K562 (cell line): ENCODE measurements around the gene SLC2A10. TPM values are rescaled to one million over a fixed set of nuclear protein-coding genes. Genes with fewer than 3 reads are reported as not detected.

Experiments used
- HDAC6 ChIP-seq: IDR thresholded peaks from 2 replicates; pipeline ENCODE4 v1.6.1; 2012; ENCODE audit warnings: low read depth, mild to moderate bottlenecking, control low read depth, inconsistent platforms, low read length, moderate library complexity
- HNRNPLL ChIP-seq: fragments of 200-400 bp; formaldehyde crosslinking; IDR thresholded peaks from 2 replicates; pipeline ENCODE4 v1.6.1; 2017; ENCODE audit warnings: low read length, low read depth, mild to moderate bottlenecking; ENCODE audit not compliant: poor library complexity, severe bottlenecking
- ILF3 ChIP-seq: fragments of 450-650 bp; IDR thresholded peaks from 2 replicates; pipeline ENCODE4 v1.6.1; 2018; ENCODE audit warnings: antibody characterized with exemption, mild to moderate bottlenecking, moderate library complexity, borderline replicate concordance
- ILK ChIP-seq: fragments of 450-650 bp; IDR thresholded peaks from 2 replicates; pipeline ENCODE4 v1.6.1; 2016; ENCODE audit warnings: missing genetic modification characterization, low read depth, mild to moderate bottlenecking, missing compliant biosample characterization, moderate library complexity, borderline replicate concordance
- KAT8 ChIP-seq: fragments of 450-650 bp; IDR thresholded peaks from 2 replicates; pipeline ENCODE4 v1.6.1; 2016; ENCODE audit warnings: low read depth, mild to moderate bottlenecking
- NRF1 ChIP-seq, 2 experiments: fragments of 450-650 bp; IDR thresholded peaks in 1 of 2; conservative IDR thresholded peaks in 1 of 2; 2 replicates each; pipeline ENCODE4 v1.6.1; 2014; ENCODE audit warnings: mild to moderate bottlenecking in 2 of 2
- SAFB2 ChIP-seq: fragments of 200-400 bp; formaldehyde crosslinking; IDR thresholded peaks from 2 replicates; pipeline ENCODE4 v1.6.1; 2018; ENCODE audit warnings: borderline replicate concordance, low read length, low read depth, moderate library complexity; ENCODE audit not compliant: severe bottlenecking
- SP1 ChIP-seq: sonication (generic); formaldehyde crosslinking; IDR thresholded peaks from 2 replicates; pipeline ENCODE4 v1.8.1; 2022; ENCODE audit warnings: mild to moderate bottlenecking, missing genetic modification reagents
- XRCC3 ChIP-seq: fragments of 450-650 bp; IDR thresholded peaks from 2 replicates; pipeline ENCODE4 v1.6.1; 2017; ENCODE audit warnings: mild to moderate bottlenecking, moderate library complexity
- ZBTB7A ChIP-seq: IDR thresholded peaks from 2 replicates; pipeline ENCODE4 v1.6.1; 2011; ENCODE audit warnings: low read depth, mild to moderate bottlenecking, low read length, moderate library complexity, borderline replicate concordance; ENCODE audit not compliant: control insufficient read depth
- ZFP30 ChIP-seq: fragments of 250-450 bp; sonication (Bioruptor Pico); IDR thresholded peaks from 2 replicates; pipeline ENCODE4 v1.8.0; 2022; ENCODE audit warnings: moderate library complexity, mild to moderate bottlenecking, inconsistent platforms, borderline replicate concordance
- ZNF76 ChIP-seq: fragments of 250-450 bp; sonication (Bioruptor Pico); IDR thresholded peaks from 2 replicates; pipeline ENCODE4 v1.4.0; 2020; ENCODE audit warnings: mild to moderate bottlenecking, moderate library complexity, borderline replicate concordance
- polyA plus RNA-seq, 8 experiments: library from polyadenylated mRNA; depleted of rRNA in 4 of 8; stranded (reverse) in 5 of 8; unstranded in 3 of 8; fragments of >200 nt; fragmentation: Nextera tagmentation in 2 of 8; fragmentation: Illumina TruSeq in 1 of 8; extraction: Ambion mirVana in 2 of 8; extraction: Trizol in 1 of 8; gene quantifications; 2 replicates each; pipeline versions ENCODE4 v1.2.1 to v1.2.3, GENCODE V29; 2011 to 2014; ENCODE audit warnings: inconsistent platforms in 1 of 8, missing spikeins in 1 of 8
- total RNA-seq, 7 experiments: library from RNA; depleted of rRNA in 6 of 7; stranded (reverse); fragments of >200 nt in 6 of 7; fragmentation: Illumina TruSeq in 2 of 7; extraction: Trizol in 2 of 7; gene quantifications; 2 replicates each; pipeline versions ENCODE4 v1.2.1 to v1.2.3, GENCODE V29; 2011 to 2021; ENCODE audit warnings: low replicate concordance in 1 of 7
- TF ChIP-seq, protein P1 (sequence below): sonication (generic); formaldehyde crosslinking; IDR thresholded peaks from 2 replicates; pipeline ENCODE4 v1.8.1; 2022; ENCODE audit warnings: missing genetic modification reagents
- TF ChIP-seq, protein P2 (sequence below): fragments of 450-650 bp; IDR thresholded peaks from 2 replicates; pipeline ENCODE4 v1.6.1; 2016; ENCODE audit warnings: missing biosample characterization, missing genetic modification characterization
- TF ChIP-seq, protein P3 (sequence below): fragments of 250-450 bp; sonication (Bioruptor Pico); IDR thresholded peaks from 2 replicates; pipeline ENCODE4 v1.5.0; 2021
- TF ChIP-seq, protein P4 (sequence below): sonication (generic); formaldehyde crosslinking; IDR thresholded peaks from 2 replicates; pipeline ENCODE4 v1.8.0; 2022; ENCODE audit warnings: missing genetic modification reagents, mild to moderate bottlenecking, borderline replicate concordance
- TF ChIP-seq, protein P5 (sequence below), 2 experiments: fragments of 450-650 bp; IDR thresholded peaks; 2 replicates each; pipeline ENCODE4 v1.6.1; 2016
- TF ChIP-seq, protein P6 (sequence below): sonication (generic); IDR thresholded peaks from 2 replicates; pipeline ENCODE4 v1.6.1; 2016

SLC2A10 gene
- total and polyA plus RNA-seq, 9 of the 15 experiments (the other 6 are each of a cell fraction or from before 2014, with no cell fraction given) = 0.01 to 1.8 (median 0.10) TPM

DNA sequence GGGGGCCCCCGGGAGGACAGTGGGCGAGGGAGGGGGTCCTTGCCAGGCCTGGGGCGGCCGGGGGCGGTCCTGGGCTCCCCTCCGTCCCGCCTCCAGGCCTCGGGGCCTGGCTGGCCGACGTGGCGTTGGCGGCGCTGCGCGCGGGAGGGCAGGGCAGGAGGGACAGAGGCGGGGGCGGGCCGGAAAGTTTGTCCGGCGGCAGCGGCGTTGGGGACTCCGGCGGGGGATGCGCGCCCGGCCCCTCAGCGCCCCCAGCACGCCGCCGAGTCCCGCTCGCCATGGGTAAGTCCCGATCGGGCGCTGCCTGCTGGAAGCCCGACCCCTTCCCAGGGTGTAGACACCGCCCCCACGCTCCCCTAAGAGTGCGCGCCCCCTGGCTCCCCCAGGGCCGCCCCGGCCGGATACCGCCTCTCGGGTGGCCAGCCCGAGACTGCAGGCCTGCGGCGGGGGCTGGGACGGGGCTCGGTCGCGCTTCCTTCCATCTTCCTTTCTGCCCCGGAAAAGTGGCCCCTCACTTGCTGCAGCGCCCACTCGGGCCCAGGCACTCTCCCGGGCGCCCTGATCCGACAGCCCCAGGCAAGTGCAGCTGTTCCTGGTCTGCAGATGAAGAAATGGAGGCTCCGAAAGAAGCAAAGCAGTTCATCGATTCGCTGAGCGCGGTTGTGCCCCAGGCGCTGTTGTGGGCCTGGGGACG lies at the start of gene SLC2A10 (continued):
- no peak for TF ChIP-seq HNRNPLL
- no peak for TF ChIP-seq SAFB2
- no peak for TF ChIP-seq ZNF76 (CRISPR knock-in tag)
- TF ChIP-seq ZFP30 (CRISPR knock-in tag) = no peak
- TF ChIP-seq XRCC3 = no peak
- TF ChIP-seq ILF3 = no peak
- TF ChIP-seq, protein P1, sequence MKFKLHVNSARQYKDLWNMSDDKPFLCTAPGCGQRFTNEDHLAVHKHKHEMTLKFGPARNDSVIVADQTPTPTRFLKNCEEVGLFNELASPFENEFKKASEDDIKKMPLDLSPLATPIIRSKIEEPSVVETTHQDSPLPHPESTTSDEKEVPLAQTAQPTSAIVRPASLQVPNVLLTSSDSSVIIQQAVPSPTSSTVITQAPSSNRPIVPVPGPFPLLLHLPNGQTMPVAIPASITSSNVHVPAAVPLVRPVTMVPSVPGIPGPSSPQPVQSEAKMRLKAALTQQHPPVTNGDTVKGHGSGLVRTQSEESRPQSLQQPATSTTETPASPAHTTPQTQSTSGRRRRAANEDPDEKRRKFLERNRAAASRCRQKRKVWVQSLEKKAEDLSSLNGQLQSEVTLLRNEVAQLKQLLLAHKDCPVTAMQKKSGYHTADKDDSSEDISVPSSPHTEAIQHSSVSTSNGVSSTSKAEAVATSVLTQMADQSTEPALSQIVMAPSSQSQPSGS (CRISPR knock-in tag) = no peak
- TF ChIP-seq, protein P2, sequence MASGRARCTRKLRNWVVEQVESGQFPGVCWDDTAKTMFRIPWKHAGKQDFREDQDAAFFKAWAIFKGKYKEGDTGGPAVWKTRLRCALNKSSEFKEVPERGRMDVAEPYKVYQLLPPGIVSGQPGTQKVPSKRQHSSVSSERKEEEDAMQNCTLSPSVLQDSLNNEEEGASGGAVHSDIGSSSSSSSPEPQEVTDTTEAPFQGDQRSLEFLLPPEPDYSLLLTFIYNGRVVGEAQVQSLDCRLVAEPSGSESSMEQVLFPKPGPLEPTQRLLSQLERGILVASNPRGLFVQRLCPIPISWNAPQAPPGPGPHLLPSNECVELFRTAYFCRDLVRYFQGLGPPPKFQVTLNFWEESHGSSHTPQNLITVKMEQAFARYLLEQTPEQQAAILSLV = no peak
- TF ChIP-seq, protein P3, sequence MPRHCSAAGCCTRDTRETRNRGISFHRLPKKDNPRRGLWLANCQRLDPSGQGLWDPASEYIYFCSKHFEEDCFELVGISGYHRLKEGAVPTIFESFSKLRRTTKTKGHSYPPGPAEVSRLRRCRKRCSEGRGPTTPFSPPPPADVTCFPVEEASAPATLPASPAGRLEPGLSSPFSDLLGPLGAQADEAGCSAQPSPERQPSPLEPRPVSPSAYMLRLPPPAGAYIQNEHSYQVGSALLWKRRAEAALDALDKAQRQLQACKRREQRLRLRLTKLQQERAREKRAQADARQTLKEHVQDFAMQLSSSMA = no peak
- TF ChIP-seq ILK = no peak
- TF ChIP-seq, protein P4, sequence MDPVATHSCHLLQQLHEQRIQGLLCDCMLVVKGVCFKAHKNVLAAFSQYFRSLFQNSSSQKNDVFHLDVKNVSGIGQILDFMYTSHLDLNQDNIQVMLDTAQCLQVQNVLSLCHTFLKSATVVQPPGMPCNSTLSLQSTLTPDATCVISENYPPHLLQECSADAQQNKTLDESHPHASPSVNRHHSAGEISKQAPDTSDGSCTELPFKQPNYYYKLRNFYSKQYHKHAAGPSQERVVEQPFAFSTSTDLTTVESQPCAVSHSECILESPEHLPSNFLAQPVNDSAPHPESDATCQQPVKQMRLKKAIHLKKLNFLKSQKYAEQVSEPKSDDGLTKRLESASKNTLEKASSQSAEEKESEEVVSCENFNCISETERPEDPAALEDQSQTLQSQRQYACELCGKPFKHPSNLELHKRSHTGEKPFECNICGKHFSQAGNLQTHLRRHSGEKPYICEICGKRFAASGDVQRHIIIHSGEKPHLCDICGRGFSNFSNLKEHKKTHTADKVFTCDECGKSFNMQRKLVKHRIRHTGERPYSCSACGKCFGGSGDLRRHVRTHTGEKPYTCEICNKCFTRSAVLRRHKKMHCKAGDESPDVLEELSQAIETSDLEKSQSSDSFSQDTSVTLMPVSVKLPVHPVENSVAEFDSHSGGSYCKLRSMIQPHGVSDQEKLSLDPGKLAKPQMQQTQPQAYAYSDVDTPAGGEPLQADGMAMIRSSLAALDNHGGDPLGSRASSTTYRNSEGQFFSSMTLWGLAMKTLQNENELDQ = no peak
- TF ChIP-seq KAT8 = no peak
- peak; percentile 47 to 50; a peak in 2 of 4 replicates for TF ChIP-seq NRF1 (conservative IDR thresholded peaks at IDR 0.05 in 1 of 2, IDR thresholded peaks at IDR 0.05 in 1 of 2)
- TF ChIP-seq SP1 = no peak
- TF ChIP-seq, protein P5, sequence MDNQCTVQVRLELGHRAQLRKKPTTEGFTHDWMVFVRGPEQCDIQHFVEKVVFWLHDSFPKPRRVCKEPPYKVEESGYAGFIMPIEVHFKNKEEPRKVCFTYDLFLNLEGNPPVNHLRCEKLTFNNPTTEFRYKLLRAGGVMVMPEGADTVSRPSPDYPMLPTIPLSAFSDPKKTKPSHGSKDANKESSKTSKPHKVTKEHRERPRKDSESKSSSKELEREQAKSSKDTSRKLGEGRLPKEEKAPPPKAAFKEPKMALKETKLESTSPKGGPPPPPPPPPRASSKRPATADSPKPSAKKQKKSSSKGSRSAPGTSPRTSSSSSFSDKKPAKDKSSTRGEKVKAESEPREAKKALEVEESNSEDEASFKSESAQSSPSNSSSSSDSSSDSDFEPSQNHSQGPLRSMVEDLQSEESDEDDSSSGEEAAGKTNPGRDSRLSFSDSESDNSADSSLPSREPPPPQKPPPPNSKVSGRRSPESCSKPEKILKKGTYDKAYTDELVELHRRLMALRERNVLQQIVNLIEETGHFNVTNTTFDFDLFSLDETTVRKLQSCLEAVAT (IDR thresholded peaks at IDR 0.05) = no peak
- TF ChIP-seq, protein P6, sequence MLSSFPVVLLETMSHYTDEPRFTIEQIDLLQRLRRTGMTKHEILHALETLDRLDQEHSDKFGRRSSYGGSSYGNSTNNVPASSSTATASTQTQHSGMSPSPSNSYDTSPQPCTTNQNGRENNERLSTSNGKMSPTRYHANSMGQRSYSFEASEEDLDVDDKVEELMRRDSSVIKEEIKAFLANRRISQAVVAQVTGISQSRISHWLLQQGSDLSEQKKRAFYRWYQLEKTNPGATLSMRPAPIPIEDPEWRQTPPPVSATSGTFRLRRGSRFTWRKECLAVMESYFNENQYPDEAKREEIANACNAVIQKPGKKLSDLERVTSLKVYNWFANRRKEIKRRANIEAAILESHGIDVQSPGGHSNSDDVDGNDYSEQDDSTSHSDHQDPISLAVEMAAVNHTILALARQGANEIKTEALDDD = no peak
- TF ChIP-seq ZBTB7A = peak; percentile 53; the same call in 1 of the 2 replicates
- TF ChIP-seq HDAC6 = no peak
